Measurements from ENCODE around the gene CD28.

The CD28 gene

DNA sequence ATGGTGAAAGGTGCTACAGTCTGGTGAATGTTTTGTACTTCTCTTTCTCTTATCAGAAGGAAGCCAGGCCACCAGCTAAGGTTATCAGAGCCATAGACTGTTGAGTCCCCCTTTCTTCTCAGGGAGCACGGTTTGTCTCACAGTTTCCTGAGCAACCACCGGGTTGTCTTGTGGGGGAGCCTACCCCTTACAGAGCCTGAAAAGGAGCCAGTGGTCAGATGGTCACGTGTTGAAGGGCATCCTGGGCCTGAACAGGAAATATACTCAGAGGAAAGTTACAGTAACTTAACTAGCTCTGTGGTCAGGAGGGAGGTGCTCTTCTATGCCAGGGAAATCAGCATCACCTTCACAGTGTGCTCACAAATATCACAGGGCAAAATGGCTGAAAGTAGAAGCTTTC lies 11.6 kb downstream of the CD28 start:
- DNase-seq = no peak

GRCh38 chr2:203719456-203720410 lies 13.3 kb downstream of the CD28 start:
- no peak for DNase-seq

- DNase-seq = no peak
Measured at GRCh38 chr2:203720915-203721672, 14.7 kb downstream of the CD28 start.

DNA sequence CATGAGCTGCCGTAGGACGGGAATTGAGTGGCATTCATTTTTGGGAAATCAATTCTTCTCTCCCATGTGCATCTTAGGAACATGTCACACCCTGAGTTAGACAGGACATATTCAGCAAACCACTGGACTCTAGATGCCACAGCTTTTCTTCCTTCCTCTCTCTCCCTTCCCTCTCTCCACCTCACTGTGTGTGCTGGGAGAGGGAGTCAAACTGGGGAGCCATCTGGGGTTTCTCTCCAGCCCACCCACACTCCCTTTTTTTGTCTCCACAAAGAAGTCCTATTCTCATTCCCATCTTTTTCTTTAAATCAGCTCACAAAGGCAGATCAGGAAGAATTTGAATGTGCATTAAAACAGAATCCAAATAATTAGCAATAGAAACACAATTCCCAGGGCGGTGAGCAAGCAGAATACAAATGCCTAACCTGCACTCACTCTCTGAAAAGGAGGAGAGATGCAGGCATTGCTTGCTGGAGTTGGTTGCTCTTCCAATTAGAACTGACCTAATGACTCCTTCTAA lies 15.4 kb downstream of the CD28 start:
- DNase-seq = no peak

- DNase-seq = peak; percentile 13
Measured at GRCh38 chr2:203722411-203722810, 16.0 kb downstream of the CD28 start.

DNA sequence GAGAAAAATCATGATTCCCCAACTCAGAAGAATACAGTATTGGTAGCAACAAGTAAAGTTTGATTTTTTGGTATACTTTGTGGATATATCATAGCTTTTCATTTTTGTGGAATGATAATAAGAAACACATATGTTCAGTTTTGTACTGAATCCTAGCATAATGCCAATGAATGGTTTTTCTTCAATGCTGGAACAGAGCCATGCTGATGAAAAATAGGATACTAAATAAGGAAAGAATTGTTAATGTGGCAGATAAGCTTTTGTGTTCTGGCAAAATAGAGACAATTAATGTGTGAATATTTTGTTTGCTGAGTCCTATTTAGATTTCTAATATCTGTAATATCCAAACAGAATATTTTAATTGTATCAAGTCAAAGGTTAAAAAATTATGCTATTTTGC lies 21.9 kb downstream of the CD28 start:
- no peak for DNase-seq

DNA sequence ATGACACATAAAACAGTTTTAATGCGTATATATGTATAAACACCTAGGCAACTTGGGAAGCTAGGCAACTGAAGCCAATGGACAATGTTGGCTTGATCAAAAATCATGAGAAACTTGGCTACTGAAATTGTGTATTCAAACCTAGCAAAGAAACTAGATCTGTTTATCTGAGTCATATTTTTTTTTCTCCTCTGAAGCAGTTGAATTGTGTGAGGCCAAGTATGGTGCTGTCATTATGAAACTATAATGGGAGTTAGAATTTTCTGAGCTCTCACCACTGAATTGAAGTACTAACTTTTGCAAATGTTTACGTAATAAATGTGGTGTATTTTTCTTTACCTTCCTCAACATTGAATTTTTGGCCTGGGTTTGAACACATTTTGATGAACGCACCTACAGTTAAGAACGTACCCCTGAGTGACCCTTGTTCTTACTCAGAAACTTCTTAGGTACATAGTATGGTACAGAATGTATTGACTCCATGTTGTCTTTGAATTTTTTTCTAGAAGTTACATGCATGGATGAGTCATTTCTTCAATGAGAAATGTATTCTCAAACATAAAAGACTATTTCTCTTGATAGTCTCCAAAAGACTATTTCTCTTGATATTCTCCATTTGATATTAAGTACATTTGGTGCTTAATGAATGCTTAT lies 23.8 kb downstream of the CD28 start:
- no peak for DNase-seq

DNA sequence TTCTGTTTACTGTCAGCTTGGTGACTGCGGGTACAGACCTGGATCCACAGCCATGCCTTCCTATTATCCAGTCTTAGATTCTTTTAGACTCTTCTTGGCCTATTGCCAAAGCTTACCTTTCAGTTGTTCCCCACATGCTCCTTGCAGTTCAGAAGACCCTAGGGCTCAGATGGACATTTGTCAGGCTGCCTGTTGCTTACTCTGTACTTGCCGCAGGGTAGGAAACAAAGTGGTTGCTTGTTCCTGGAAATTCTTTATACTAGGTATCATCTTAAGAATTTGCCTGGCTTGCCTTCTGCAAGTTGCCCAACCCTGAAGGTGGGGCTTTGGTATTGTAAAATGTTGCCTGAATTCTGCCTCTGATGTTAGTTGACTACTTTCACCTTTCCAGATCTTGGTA lies 24.4 kb downstream of the CD28 start:
- DNase-seq = no peak

DNA sequence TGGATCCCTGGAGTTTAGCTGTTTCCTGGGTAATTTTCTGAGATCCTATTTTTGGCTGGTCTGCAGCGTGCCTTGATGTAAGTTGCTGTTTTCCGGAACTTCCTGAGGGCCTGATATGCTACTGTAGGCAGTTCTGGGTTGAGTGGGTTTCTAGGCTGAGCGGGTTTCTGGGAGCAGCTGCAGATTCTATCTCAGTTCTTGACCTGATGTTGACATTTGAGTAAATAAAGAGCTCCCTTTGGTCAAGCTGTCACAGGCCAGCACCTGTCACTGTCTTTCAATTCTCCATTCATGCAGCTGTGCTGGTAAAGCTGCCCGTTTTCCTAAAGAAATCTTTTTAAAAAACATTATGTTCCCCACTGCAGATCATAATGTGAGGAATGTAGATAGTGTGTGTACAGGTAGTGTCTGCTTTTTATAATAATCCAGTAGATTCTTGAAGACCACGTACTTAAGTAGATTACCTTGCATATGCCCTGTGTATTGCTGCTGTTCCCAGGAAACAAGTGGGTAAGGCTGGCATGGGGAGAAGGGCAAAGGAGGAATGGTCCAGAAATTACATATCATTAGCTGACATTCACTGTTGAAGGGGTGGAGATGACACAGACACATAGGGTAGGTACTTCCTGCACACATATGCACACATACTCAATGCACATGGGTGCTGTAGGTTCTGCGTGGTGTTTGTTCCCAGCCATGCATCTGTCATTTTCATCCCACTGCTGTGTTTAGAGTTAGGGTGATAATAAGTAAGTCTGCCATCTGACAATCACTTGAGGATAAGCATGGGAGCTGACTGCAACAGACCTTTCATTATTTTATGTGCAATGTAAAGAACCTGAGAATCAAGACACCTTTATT lies 25.9 kb downstream of the CD28 start:
- no peak for DNase-seq

DNA sequence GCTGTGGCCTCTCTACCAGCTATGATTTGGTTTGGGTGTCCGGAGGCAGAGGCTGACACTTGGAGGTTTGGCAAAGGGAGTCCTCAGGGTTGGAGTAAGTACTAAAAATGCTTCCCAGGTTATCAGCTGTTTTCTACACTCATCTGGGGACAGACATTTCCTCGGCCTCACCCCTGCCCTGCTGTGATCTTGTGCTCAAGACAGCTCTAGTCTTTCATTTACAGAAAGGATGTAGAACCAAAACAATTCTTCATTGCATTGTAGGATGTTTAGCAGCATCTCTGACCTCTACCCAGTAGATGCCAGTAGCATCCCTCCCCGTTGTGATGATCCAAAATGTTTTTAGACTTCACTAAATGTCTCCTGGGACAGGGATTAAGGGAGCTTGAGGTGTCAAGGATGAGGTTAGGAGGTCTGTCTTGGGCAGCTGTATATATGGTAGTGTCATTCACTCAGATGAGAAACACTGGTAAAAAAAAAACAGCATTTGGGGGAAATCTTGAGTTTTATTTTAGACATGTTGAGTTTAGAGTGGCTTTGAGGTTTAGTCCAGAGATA lies 26.6 kb downstream of the CD28 start:
- DNase-seq = no peak

GRCh38 chr2:203733684-203734083 lies 27.2 kb downstream of the CD28 start:
- DNase-seq = no peak

GRCh38 chr2:203734276-203734983 lies 28.0 kb downstream of the CD28 start:
- no peak for DNase-seq

DNA sequence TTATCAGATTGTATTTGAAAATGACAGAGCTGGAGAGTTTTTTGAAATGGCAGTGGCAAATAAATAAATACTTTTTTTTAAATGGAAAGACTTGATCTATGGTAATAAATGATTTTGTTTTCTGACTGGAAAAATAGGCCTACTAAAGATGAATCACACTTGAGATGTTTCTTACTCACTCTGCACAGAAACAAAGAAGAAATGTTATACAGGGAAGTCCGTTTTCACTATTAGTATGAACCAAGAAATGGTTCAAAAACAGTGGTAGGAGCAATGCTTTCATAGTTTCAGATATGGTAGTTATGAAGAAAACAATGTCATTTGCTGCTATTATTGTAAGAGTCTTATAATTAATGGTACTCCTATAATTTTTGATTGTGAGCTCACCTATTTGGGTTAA lies 30.9 kb downstream of the CD28 start:
- DNase-seq = no peak

- DNase-seq = no peak
Measured at GRCh38 chr2:203739351-203739750, 32.9 kb downstream of the CD28 start.

DNA sequence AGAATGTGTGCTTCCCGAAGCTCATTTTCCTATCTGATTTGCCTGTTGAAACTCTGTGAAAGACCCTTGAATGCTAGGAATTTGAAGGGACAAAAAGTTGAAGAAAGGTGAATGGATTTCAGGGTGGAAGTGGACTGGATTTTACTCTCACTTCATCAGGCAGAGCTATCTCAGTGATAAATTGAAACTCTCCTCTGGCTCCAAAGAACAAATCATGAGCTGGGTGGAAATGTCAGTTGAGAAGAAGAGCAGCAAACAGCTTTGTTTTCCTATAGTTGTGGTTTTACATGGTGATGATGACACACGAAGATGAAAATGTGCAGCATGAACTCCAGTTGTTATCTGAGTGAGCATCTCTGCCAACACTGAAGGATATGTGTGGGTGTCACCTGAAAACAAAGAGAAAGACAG lies 34.4 kb downstream of the CD28 start:
- peak; percentile 50 for DNase-seq

GRCh38 chr2:203741566-203741965 lies 35.1 kb downstream of the CD28 start:
- no peak for DNase-seq

GRCh38 chr2:203743441-203743981 lies 37.1 kb downstream of the CD28 start:
- DNase-seq = peak; percentile 37

DNA sequence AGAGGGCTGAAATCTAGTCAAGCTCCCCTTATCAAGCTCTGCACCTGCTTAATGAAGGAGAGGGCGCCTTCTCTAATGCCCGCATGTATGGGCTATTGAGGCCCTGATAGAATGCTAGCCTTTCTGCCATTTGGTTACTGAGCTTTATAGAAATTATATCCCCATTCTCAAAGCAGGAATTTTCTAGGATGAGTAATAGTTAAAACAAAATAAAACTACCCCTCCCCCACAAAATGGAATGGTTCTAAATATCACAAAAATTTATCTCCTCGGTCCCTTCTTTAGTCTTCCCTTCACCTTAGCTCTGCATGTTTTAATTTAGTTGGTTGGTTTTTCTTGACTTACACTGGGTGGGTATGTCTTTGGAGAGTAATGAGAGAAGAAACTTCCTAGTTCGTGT lies 37.7 kb downstream of the CD28 start:
- peak; percentile 16 for DNase-seq

DNA sequence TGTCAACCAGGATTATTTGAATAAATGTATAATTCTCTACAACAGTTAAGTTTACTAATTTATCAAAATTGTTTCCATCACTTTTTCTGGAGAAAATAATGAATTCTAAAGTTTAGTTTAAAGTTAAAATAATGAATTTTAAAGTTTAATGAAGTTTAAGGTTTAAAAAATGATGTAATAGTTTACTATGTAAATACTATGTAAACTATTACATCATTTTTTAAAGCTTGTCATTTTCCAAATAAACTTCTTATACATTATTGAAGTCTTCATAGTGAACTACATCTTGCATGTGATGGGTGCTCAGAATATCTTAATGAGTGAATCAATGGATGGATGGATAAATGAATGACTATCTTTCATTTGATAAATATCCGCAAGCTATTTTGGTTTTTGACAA lies 38.8 kb downstream of the CD28 start:
- no peak for DNase-seq

DNA sequence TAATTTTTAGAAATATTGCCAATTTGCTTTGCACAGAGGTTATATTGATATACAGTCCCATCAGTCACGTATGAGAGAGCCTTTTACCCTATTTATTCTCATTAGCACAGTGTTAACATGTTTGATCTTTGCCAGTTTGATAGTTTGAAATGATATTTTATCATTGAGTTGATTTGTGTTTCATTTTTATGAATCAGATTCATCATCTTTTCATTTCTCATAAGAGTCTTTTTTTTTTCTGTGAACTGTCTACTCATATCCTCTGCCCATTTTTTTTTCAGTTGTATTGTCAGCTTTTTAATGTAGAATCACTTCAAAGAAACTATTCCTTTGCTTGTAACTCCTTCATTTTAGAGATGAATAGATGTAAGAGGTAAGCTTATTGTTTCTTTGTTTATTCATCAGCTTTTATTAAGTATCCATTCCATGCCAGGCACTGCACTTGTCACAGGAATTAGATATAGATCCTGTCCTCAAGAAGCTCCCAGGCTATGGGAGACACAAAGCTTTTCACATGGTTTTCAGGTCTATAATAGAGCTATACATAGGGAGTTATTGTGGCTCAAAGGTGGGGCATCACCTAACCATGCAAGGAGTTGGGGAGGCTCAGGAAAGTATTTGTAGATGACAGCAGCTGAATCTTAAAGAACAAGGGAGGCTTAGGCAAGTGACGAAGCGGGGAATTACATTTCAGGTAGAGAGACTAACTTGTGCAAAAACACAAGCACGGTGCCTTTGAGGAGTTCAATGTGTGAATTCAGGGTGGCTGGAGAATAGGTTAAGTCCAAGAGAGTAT lies 42.1 kb downstream of the CD28 start:
- DNase-seq = no peak
